ENCODE results near the gene IRS1. TPM values are rescaled to one million over a fixed set of nuclear protein-coding genes. Genes with fewer than 3 reads are reported as not detected.

IRS1 gene
- total RNA-seq, 1 donor from 2014 or later, result 10.6 TPM

DNA sequence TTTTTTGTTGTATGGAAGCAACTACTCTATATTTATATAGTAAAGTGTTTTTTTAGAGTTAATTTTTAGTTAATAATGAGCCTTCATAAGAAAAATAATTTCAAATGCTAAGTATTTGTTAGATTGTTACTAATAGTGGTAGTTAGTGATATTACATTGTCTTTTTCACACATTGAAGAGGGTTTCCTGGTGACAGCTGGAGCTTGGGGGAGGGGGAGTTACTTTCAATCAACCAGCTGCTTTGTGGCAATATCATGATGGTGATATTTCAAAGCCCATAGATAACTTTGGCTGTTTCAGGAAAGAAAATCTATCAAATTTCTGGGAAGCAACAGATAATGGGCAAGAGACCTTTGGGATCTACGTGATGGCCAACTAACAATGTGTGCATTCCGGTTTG, 40.3 kb upstream of the IRS1 start:
- Histone ChIP-seq H3K36me3 (peaks cover 5% of the 10 kb centered on the region), H3K9me3 (no peaks in the 10 kb centered on the region), H3K4me3 (no peak overlapping the region), H3K27me3 (no peaks in the 10 kb centered on the region), H3K27ac (no peak overlapping the region), H3K4me1 (peaks cover 17% of the 10 kb centered on the region)
- intact Hi-C loops (cut with DNase I), result no loop called here
- ATAC-seq (no peak), DNase-seq (no peak)
- TF ChIP-seq, protein P1, sequence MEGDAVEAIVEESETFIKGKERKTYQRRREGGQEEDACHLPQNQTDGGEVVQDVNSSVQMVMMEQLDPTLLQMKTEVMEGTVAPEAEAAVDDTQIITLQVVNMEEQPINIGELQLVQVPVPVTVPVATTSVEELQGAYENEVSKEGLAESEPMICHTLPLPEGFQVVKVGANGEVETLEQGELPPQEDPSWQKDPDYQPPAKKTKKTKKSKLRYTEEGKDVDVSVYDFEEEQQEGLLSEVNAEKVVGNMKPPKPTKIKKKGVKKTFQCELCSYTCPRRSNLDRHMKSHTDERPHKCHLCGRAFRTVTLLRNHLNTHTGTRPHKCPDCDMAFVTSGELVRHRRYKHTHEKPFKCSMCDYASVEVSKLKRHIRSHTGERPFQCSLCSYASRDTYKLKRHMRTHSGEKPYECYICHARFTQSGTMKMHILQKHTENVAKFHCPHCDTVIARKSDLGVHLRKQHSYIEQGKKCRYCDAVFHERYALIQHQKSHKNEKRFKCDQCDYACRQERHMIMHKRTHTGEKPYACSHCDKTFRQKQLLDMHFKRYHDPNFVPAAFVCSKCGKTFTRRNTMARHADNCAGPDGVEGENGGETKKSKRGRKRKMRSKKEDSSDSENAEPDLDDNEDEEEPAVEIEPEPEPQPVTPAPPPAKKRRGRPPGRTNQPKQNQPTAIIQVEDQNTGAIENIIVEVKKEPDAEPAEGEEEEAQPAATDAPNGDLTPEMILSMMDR (IDR thresholded peaks at IDR 0.05), result no peak

DNA sequence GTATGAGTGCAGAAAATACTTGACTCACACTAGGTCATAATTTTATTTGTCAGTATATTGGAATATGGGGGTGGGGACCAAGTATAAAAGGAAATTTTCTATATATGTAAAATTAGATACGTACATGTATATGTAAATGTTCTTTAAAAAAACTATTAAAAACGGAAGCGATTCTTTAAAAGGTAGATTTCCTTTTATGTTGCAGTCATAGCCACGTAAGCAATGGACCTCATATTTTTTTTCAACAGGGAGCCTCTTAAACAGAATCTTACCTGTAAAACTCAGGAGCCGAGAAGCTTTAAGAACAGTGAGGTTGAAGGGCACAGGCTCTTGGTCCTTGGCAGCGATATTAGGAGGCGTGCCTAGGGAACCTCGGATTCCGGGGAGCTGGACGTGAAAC, 39.5 kb upstream of the IRS1 start:
- H3K36me3 ChIP-seq, result peaks cover 5% of the 10 kb centered on the region
- DNase-seq (no peak), ATAC-seq (no peak)
- H3K27ac ChIP-seq, result no peak overlapping the region
- H3K9me3 ChIP-seq, result no peaks in the 10 kb centered on the region
- intact Hi-C loops (cut with DNase I), result no loop called here
- no peak overlapping the region for H3K4me3 ChIP-seq
- peaks cover 17% of the 10 kb centered on the region for H3K4me1 ChIP-seq
- TF ChIP-seq, protein P1 (IDR thresholded peaks at IDR 0.05), result no peak
- H3K27me3 ChIP-seq, result no peaks in the 10 kb centered on the region

DNA sequence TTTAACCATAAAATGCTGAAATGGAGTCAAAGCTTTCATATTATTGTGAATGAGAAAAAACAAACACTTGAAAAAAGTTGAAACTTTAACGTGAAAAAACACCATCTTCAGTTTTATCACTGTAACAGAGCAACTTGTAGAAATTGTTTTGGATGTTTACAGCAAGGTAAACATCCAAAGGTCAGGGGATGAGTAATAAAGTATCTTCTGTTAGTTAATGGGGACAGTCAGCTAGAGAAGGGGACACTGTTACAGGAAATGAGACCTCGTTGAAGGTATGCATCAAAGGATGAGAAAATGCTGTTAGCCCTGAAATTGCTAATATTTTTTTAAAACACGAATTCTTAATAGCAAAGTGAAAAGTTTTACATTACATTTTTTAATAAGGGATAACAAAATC, 39.1 kb upstream of the IRS1 start:
- ATAC-seq (no peak), DNase-seq (no peak)
- no peaks in the 10 kb centered on the region for H3K9me3 ChIP-seq
- TF ChIP-seq, protein P1 (IDR thresholded peaks at IDR 0.05), result no peak
- H3K4me3 ChIP-seq, result no peak overlapping the region
- H3K27ac ChIP-seq, result no peak overlapping the region
- peaks cover 5% of the 10 kb centered on the region for H3K36me3 ChIP-seq
- peaks cover 17% of the 10 kb centered on the region for H3K4me1 ChIP-seq
- intact Hi-C loops (cut with DNase I), result no loop called here
- no peaks in the 10 kb centered on the region for H3K27me3 ChIP-seq

DNA sequence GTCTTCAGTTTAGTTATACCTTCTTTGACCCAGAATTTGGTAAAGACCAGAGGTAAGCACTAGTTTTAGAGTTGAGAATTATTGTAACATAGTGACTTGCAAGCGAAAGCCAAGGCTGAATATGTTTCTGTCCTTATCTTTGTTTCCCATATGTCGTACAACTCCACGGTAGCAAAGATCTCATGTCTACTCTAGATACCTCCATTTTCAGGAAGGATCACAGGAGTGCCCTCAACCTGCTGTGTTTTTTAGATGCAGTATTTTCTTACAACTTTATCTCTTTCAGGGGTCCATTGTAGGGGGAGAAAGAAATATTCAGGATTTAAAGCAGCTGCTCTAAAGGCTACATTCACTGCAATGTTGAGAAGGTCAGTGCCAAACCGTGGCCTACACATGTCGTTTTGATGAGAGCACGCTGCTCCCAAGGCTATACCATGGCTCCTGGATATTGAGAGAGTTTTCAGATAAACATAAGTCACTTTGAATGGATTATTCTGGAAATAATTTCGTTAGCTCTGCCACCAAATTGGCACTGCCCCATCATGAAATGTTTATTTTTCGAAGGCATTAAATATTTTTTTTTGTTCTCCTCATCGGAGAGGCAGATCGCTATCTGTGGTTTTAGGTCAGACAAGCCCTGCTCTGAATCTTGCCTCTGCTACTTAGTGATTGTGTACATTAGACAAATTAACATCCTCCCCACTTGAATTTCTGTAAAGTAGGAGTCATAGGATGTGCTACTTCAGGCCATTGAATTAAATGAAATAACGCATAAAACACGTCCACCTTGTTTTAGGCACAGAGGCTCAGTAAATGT, 38.4 kb upstream of the IRS1 start:
- Histone ChIP-seq H3K36me3 (peaks cover 5% of the 10 kb centered on the region), H3K27me3 (no peaks in the 10 kb centered on the region), H3K4me1 (peaks cover 17% of the 10 kb centered on the region), H3K27ac (no peak overlapping the region), H3K4me3 (no peak overlapping the region), H3K9me3 (no peaks in the 10 kb centered on the region)
- intact Hi-C loops (cut with DNase I), result no loop called here
- ATAC-seq, result no peak
- TF ChIP-seq, protein P1 (IDR thresholded peaks at IDR 0.05), result no peak
- no peak for DNase-seq

DNA sequence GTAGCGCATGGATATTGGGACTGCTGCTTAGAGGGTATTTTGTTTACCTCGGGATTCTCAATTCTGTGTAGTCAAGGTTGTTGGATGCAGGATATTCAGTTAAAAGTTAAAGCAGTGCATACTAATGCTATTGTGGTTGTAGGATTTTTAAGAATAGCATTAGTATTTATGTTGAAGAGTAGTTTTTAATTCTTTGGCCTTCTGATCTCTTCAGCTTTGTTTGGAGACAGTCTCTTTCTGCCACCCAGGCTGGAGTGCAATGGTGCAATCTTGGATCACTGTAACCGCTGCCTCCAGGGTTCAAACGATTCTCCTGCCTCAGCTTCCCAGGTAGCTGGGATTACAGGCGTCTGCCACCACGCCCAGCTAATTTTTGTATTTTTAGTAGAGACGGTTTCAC, 37.7 kb upstream of the IRS1 start:
- no peak for DNase-seq
- peaks cover 5% of the 10 kb centered on the region for H3K36me3 ChIP-seq
- peak overlapping the region; percentile 81 for H3K4me3 ChIP-seq
- ATAC-seq, result no peak
- no peaks in the 10 kb centered on the region for H3K9me3 ChIP-seq
- no peaks in the 10 kb centered on the region for H3K27me3 ChIP-seq
- H3K27ac ChIP-seq, result no peak overlapping the region
- TF ChIP-seq, protein P1 (IDR thresholded peaks at IDR 0.05), result no peak
- H3K4me1 ChIP-seq, result peaks cover 17% of the 10 kb centered on the region
- intact Hi-C loops (cut with DNase I), result no loop called here
